Erythroblast (primary cell): ENCODE measurements around the gene FAM25G.

Experiments
- GATA1 ChIP-seq: IDR thresholded peaks from 2 replicates; pipeline ENCODE4 v1.6.1; 2011; ENCODE audit warnings: low read depth, mild to moderate bottlenecking, control low read depth, low read length, moderate library complexity
- POLR2A ChIP-seq: IDR thresholded peaks from 2 replicates; pipeline ENCODE4 v1.6.1; 2011; ENCODE audit warnings: mild to moderate bottlenecking, low read length

DNA sequence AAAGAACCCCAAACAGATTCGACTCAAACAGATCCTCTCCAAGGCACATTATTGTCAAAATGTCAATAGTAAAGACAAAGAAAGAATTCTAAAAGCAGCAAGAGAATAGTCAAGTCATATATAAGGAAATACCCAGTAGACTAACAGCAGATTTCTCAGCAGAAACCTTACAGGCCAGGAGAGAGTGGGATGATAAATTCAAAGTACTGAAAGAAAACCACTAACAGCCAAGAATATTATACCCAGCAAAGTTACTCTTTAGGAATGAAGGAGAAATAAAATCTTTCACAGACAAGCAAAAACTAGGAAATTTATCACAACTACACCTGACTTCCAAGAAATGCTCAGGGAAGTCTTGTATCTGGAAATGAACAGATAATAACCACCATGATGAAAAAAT is 45.8 kb downstream of the FAM25G start:
- TF ChIP-seq POLR2A (no peak), GATA1 (no peak)
